NCI-H2029 (cell line): ENCODE data around the gene MXRA7.
"Not testable (repeated sequence)": the region's sequence is repeated elsewhere in the genome, so short reads cannot be mapped to it uniquely, and the experiment has no call there.

Source experiments
- DNase-seq: peaks from one replicate; lab custom pipeline; 2025; lab: John Stamatoyannopoulos, UW

MXRA7 gene

DNA sequence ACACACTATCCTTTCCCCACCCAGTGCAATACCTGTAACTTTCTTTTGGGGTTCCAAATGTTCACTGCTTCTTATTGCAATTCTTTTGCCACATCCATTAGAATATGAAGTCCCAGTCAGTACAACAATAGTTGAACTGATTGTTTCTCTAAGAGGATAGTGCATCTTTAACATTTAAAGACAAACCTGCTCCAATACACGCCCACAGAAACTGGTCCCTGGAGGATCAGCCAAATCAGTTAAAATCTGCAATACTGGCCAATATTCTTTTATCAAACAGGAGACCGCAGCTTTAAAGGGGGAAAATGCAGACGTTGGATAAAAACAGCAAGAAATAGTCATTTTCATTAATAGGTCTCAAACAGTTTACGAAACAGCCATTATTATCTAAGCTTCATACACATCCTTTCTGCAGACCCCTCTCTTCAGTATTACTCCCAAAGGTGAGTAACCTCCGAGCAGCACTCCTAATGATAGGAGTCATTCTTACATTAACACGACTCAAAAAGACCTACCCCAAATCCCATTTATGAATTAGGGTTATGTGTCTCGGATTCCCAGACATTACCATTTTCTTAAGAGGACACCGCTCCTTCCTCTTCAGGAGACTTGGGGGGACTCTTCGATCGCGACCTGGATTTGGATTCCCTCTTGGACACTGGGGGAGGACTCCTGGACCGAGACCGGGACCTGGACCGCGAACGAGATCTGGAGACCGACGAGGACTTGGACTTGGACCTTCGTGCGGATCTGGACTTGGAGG is 25.0 kb upstream of the MXRA7 start:
- no peak for DNase-seq

DNA sequence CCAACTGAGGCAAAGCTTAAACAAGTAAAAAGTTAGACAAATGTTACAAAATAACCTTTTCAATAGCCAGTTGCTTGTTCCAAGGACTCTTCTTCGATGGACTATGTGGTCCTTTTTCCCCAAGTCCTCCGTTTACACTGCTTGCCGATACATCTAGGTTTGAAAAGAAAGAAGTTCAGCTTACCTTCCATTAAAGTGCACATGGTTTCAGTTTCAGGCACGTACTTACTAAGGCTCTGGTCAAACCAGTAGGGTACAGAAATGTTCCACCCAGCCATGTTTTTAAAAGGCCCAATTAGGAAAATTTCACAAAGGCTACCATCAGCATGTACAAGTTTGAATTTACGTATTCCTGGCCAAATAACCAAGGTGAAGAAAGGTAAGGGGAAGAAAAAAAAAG is 24.2 kb upstream of the MXRA7 start:
- DNase-seq, result no peak

DNA sequence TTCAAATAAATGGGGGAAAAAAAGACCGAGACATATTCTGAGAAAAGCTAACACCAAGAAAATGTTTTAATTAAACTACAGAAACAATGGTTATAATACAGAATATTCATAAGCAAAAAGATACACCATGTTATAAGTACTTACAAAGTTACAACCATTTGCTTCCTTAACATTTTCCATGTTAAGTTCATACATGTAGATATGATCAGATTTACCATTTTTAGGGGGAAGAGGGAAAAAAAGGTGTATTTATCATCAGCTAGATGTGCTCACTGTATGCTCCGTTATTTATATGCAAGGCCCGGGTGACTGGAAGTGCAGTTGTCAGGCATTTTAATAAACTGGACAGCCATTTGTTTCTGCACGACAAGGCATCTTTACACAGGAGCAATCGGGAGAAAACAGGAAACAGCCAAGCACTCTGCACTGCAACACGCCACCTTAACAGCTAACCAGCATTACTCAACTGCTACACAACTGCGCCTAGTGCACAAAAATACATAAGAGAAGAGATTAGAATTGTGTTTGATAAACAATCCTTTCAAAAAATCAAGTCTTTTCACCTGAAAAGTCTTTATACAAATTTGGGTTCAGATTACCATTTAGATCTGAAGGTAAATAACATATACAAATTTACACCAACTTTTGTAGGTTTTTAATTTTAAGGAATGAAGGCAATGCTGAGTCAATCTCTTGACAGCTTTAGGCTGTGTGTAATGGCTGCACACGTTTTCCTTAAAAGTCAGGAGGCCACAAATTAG is 23.5 kb upstream of the MXRA7 start:
- no peak for DNase-seq

DNA sequence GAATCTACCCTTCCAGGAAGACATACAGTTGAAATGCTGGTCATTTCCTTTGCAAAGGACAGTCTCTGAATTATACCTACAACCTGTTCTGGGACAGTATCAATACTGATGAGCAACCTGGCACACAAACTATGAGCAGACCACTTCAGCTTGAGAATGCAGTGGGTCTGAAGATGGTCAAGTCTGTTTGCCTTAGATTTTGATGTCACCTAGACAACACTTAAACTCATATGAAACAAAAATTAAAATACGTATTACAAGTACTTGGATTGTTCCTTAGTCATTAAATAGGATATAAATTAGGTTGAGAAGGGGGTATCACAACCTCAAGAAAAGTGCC is 22.8 kb upstream of the MXRA7 start:
- no peak for DNase-seq

DNA sequence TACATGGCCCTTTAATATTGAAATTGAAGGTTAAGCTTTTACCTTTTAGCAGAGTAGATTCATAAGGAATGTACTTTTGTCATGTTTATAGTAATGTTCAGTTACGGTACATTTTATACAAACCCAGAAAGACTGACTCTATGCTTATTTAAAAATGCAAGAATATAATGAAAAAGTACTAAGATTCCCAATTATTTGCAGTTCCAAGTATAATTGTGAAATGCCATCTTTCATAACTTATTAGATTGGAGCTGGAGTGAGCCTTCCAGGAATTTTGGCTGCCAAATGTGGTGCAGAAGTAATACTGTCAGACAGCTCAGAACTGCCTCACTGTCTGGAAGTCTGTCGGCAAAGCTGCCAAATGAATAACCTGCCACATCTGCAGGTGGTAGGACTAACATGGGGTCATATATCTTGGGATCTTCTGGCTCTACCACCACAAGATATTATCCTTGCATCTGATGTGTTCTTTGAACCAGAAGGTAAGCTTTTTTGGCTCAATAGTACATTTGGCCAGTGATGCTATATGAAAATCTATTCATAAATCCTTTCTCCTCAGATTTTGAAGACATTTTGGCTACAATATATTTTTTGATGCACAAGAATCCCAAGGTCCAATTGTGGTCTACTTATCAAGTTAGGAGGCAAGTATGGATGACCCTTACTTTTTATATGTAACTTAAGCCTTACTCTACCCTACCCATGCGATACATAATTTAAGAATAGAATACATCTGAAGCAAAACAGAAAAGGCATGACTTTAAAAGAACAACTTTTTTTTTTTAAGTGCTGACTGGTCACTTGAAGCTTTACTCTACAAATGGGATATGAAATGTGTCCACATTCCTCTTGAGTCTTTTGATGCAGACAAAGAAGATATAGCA is 22.2 kb upstream of the MXRA7 start:
- DNase-seq, result no peak

DNA sequence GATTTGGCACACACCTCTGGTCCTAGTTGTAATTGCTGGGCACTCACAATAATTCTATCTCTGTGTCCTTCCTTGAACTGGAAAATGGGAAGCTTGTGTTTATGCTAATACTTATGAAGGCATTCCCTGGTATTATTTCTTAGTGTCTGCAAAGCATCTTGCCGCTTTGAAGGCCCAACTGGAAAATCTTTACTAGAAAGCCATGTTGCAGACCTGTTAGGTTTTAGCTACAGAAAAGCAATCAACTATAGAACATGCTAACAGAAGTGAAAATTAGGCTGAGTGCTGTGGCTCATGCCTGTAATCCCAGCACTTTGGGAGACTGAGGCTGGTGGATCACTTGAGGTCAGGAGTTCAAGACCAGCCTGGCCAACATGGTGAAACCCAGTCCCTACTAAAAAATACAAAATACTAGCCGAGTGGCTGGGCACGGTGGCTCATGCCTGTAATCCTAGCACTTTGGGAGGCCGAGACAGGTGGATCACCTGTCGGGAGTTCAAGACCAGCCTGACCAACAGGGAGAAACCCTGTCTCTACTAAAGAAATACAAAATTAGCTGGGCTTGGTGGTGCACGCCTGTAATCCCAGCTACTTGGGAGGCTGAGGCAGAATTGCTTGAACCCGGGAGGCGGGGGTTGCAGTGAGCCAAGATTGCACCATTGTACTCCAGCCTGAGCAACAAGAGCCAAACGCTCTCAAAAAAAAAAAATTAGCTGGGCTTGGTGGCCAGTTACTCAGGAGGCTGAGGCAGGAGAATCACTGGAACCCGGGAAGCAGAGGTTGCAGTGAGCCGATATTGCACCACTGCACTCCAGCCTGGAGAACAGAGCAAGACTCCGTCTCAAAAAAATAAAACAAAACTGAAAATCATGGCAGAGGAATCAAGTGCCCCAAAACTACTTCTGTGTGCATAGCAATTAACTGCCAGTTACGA is 21.3 kb upstream of the MXRA7 start:
- not testable (repeated sequence) for DNase-seq

DNA sequence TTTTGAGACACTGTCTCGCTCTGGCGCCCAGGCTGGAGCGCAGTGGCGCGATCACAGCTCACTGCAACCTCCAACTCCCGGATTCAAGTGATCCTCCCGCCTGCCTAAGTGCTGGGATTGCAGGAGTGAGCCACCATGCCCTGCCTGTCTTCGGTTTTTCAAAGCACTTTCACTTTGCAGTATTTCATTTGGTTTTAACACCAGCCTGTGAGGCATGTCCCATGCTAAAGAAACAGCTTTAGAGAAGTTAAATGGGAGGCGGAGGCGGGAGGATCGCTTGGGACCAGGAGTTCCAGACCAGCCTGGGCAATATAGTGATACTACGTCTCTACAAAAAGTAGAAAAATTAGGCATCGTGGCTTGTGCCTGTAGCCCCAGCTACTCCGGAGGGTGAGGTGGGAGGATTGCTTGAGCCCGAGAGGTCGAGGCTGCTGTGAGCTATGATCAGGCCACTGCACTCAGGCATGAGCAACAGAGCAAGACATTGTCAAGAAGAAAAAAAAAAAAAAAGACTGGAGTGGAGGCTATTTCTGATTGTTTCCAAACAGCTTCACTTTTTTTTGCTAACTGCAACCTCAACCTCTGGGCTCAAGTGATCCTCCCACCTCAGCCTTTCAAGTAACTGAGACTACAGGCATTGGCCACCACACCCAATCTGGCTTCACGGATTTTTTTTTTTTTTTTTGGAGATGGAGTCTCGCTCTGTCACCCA is 17.1 kb upstream of the MXRA7 start:
- DNase-seq, result no peak

DNA sequence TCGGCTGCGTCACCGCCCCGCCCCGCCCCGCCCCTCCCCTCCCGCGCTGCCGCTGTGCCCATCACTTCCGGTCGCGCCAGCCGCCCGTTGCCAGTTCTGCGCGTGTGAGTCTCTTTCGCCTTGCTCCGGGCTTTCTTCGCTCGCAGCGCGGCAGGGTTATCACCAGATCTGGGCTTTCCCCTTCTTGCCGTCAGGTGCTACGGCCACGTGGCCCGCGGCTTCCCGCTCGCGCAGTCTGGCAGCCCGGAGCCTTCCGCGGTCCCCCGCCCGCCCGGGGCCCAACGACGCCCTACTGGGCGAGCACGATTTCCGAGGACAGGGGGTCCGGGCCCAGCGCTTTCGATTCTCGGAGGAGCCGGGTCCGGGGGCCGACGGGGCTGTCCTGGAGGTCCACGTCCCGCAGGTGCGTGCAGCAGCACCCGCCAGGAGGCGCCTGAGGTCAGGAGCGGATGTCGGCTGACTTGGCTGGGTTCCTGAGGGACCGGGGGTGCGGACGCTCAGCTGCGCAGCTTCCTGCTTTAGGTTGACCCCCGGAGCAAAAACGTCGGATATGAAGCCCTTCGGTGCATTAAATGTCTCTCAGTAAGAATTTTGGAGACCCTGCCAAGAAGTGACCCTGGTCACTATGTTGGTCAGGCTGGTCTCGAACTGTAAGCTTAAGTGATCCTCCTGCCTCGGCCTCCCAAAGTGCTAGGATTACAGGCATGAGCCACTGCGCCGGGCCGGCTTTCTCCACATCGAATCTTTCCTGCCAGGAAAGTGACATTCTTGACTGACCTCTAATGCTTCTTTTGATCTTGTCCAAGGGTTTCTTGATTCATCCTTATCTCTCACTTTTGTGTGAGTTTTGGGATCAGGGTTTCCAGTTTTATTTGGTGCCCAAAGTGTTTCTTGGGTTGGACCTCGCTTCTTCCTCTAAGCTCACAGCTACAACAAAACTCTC is 16.3 kb upstream of the MXRA7 start, which contains the start of gene METTL23:
Gene METTL23 (plus strand): TSS at position 64 of the 943 bp plus-strand sequence. CDS start 2,872 bp downstream, outside the sequence.
- peak; percentile 68 for DNase-seq

DNA sequence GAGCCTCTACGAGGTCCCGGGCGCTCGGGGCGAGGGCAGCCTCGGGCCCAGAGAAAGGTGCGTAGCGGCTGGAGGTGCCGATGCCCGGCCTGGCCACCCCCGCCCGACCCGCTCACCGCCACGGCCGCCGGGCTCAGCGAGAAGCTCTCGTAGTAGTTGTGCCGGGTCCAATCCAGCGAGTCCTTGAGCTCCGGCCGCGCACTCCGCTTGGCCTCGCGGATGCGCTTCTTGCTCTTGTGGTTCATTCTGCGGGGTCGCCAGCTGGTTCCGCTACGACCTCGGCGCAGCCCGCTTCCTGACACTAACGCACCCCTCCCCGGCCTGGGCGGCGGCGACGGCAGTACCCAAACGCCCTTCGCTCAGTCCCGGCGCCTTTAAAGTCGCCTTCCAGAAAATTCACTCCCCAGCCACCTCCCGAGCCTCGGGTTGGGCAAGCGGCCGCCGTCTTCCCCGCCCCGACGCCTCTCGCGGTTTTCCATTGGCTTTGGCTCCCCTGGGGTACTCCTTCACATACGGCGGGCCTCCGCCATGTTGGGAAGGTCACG is 15.5 kb upstream of the MXRA7 start, which contains the start of gene JMJD6:
Gene JMJD6 (minus strand): TSS at position 376 of the 545 bp plus-strand sequence. CDS start 131 bp downstream, at position 245.
- DNase-seq, result peak; percentile 85

DNA sequence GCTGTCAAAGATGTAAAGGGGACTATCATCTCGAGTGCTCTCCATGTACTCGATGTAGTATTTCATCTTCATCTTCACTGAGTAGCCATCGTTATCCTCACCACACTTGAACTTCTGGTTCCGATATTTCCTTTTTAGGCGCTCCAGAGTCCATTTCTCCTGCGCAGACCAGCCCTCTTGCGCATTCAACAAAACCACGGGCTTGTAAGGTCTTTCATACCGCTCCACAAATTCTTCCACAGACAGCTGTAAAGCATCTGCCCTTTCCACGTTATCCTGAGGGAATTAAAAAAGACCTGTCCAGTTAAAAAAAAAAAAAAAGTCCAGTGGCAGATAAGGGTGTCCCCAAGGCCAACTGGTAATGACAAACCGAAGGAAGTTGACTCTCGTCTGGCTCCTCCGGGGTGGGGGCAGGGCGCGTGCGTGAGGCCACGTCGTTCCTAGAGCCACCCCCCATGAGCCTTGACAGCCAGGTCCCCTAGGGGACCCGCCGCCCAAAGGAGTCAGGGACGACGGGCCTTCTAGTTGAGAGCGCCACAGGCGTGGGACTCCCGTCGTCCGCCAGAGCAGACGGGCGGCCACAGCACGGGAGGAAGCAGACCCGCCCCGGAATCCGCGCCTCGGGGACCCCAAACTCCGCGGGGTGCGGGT is 14.9 kb upstream of the MXRA7 start:
- no peak for DNase-seq

DNA sequence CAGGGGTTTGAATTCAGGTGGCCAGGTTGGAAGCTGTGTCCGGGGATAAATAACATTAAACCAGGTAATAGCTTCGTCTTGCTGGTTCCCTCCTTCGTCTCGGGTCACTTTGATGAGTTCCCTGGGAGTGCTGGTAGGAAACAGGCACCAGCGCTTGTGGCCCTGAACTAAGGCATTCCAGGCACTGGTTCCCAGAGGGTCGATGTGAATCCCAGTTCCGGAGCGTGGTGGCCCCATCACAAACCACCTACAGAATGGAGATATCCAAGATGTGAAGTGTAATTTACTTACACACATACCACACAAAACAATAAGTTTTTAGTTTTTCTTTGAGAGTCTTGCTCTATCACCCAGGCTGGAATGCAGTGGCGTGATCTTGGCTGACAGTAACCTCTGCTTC is 13.0 kb upstream of the MXRA7 start:
- DNase-seq, result no peak

DNA sequence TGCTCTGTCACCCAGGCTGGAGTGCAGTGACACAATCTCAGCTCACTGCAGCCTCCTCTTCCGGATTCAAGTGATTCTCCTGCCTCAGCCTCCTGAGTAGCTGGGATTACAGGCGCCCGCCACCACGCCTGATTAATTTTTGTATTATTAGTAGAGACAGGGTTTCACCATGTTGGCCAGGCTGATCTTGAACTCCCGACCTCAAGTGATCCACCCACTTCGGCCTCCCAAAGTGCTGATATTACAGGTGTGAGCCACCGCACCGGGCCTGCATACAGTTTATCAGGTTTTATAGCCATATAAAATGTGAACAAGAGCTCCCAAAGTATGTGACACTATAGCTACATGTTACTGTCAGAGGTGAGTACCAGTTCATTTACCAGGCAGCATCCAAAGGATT is 12.2 kb upstream of the MXRA7 start:
- not testable (repeated sequence) for DNase-seq

DNA sequence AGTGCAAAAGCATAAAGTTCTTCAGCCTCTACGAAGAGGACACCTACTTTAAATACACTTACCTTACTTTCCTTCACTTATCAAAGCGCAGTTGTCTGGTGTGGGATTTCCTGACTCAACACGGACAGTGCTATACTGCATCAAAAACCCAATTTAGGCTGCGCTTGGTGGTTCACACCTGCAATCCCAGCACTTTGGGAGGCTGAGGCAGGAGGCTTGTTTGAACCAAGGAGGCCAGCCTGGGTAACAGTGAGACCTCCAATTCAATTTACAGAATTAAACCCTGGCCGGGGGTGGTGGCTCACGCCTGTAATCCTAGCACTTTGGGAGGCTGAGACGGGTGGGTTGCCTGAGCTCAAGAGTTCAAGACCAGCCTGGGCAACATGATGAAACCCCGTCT is 11.5 kb upstream of the MXRA7 start:
- DNase-seq, result no peak

DNA sequence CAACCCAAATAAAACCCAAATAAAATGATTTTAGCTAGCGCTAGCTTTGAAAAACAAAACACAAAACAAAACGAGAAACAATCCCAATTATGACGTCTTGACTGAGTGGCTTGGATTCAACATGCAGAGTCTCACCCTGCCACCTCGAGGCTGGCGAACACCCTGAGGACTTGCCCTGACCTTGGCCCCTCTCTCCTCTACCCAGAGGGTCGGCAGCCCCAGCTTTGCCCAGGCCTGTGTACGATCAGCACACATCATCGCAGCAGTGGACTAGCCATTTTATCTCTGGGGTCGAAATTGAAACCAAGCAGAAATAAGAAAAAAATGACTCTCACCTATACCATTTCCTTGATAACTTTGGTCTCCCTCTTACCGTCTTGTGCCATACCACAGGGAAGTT is 10.7 kb upstream of the MXRA7 start:
- no peak for DNase-seq

DNA sequence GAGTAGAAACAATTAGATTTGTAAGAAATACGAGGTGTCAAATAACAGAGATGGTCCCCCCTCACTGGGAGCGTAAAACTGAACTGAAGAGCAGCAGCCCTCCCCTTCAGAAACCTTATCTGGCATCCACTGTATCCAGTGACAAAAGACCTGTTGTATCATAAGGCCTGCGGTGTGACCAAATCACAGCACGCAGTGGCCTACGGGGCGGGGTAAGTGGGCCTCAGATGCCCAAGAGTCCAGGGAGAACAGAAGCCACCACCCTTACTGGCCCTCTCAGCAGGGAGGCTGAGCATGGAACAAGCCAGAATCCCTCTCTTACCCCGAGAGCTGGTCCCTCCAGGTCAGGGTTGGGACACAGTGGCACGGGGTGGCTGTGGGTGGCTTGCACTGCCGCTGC is 10.2 kb upstream of the MXRA7 start:
- DNase-seq, result no peak

DNA sequence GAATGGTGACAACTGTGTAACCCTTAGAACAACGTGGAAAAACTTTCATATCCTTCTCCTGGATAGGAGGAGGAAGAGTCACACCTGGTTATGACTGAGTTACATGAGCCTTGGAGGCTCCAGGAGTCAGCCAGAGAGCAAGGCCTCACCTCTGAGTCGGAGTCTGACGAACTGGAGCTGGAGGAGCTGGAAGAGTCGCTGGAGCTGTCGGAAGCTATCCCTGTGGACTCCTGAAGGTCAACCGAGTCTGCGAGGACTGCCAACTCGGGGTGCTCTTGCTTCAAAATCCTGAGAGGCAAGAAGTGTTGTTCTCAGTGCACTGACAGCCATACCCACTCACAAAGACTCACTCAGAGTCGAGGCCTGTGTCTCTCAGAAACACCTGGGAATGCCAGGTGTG is 9.4 kb upstream of the MXRA7 start:
- DNase-seq, result no peak

DNA sequence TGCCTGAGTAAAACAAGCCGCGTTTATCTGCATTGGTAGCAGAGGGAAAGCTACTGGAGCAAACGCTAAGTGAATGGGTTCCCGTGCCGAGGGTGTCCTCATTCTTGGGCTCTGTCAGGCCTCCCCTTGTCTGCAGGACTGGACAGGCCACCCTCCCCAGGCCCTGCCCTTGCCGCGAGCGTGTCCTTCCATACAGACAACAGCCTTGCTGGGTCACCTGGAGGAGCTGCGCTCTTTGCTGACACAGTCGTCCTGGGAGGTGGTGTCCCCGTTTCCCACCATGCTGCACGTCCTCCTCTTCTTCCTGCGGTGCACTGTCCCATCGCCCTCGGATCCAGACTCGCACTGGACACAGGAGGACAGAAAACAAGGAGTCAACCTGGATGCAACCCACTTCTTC is 7.8 kb upstream of the MXRA7 start:
- no peak for DNase-seq

DNA sequence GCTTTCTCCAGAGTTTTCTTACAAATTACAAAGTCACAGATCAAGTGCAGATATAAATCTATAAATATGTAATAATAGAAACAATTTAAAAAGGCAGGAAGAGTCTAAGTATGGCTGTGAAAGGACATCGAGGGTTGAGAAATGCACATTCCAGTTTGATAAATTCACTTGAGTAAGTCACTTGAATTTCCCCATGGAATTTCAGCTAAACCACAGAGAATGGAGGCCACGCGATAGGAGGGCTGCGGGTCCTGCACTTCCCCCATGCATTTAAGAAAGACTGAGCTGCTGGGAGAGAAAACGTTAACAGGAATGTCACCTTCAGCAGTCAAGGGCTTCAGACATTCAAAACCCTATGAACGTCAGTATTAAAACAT is 6.1 kb upstream of the MXRA7 start:
- no peak for DNase-seq
